H4 (cell line): ENCODE measurements around the gene C16orf89. TPM values are rescaled to one million over a fixed set of nuclear protein-coding genes. Genes with fewer than 3 reads are reported as not detected.
"Not testable (repeated sequence)": the region's sequence is repeated elsewhere in the genome, so short reads cannot be mapped to it uniquely, and the experiment has no call there.

ENCODE experiments used
- DNase-seq: peaks from one replicate; pipeline ENCODE4 v3.0.0-alpha.2; 2015; ENCODE audit warnings: low spot score
- total RNA-seq: library from RNA; depleted of rRNA; stranded (reverse); fragments of >200 nt; shearing (Covaris generic); gene quantifications from 2 replicates; pipeline ENCODE4 v1.2.3, GENCODE V29; 2014

The C16orf89 gene
- total RNA-seq, 1 experiment from 2014 or later = 3.6 TPM

- DNase-seq = not testable (repeated sequence)
These were observed 18.5 kb upstream of the C16orf89 start for GRCh38 chr16:5084099-5084731.

- not testable (repeated sequence) for DNase-seq
These were observed 17.9 kb upstream of the C16orf89 start for GRCh38 chr16:5083646-5084045.

GRCh38 chr16:5080996-5081395 is 15.2 kb upstream of the C16orf89 start:
- not testable (repeated sequence) for DNase-seq

GRCh38 chr16:5080461-5080860 is 14.7 kb upstream of the C16orf89 start:
- not testable (repeated sequence) for DNase-seq

- no peak for DNase-seq
These were observed 12.9 kb upstream of the C16orf89 start for GRCh38 chr16:5078626-5079025.

GRCh38 chr16:5077304-5077703 is 11.5 kb upstream of the C16orf89 start:
- DNase-seq = no peak

GRCh38 chr16:5075637-5076036 is 9.9 kb upstream of the C16orf89 start:
- DNase-seq = no peak

- not testable (repeated sequence) for DNase-seq
These were observed 8.0 kb upstream of the C16orf89 start for GRCh38 chr16:5073771-5074170.

- DNase-seq = no peak
These were observed 7.5 kb upstream of the C16orf89 start for GRCh38 chr16:5073279-5073629.

GRCh38 chr16:5072334-5073278 is 6.8 kb upstream of the C16orf89 start:
- no peak for DNase-seq

GRCh38 chr16:5071681-5072333 is 6.1 kb upstream of the C16orf89 start, which contains the start of gene ALG1:
Gene ALG1, plus strand, starts transcription at chr16:5071843. Its CDS starts 7 bp downstream, at chr16:5071850.
- DNase-seq = peak; percentile 84

GRCh38 chr16:5071341-5071680 is 5.6 kb upstream of the C16orf89 start:
- DNase-seq = no peak

GRCh38 chr16:5070431-5071186 is 4.9 kb upstream of the C16orf89 start:
- DNase-seq = no peak

- no peak for DNase-seq
These were observed 4.1 kb upstream of the C16orf89 start for GRCh38 chr16:5069854-5070253.

GRCh38 chr16:5069048-5069447 is 3.3 kb upstream of the C16orf89 start:
- no peak for DNase-seq

GRCh38 chr16:5066511-5066910 is 755 bp upstream of the C16orf89 start:
- no peak for DNase-seq

- no peak for DNase-seq
These were observed 430 bp downstream of the C16orf89 start for GRCh38 chr16:5065326-5065725.

- DNase-seq = peak; percentile 27
These were observed 841 bp downstream of the C16orf89 start for GRCh38 chr16:5064915-5065314.

GRCh38 chr16:5062790-5063765 is 2.7 kb downstream of the C16orf89 start:
- no peak for DNase-seq

- no peak for DNase-seq
These were observed 3.7 kb downstream of the C16orf89 start for GRCh38 chr16:5062051-5062450.
